Midbrain (tissue), 1 donor: ENCODE data around the gene MYO9B.
"Not testable (repeated sequence)": the region's sequence is repeated elsewhere in the genome, so short reads cannot be mapped to it uniquely, and the experiment has no call there.

Experiments used
- DNase-seq: peaks from one replicate; lab custom pipeline; 2025; lab: John Stamatoyannopoulos, UW

MYO9B gene

GRCh38 chr19:17180997-17181702 lies 105.6 kb downstream of the MYO9B start:
- DNase-seq = no peak

- no peak for DNase-seq
Measured at GRCh38 chr19:17183271-17183761, 107.7 kb downstream of the MYO9B start.

DNA sequence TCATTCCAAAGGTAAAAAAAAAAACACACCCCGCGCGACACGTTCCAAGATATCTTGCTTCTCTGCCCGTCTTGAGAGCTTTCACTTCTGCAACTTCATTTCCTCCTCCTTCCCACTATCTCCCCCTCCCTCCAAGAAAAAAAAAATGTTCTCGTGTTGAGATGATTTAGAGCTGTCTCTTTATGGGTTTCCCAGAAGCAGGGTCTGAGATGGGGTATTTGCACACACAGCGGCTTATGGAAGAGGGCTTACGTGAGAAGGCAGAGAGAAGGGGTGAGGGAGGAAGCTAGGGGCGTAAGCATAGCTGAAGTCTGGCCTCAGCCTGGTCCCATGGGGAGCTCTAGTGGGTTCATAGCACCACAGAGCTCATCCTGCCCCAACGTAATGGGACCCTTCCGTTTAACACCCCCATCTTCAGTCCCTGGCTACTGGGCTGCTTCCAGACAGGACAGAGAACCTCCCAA lies 108.3 kb downstream of the MYO9B start:
- no peak for DNase-seq

DNA sequence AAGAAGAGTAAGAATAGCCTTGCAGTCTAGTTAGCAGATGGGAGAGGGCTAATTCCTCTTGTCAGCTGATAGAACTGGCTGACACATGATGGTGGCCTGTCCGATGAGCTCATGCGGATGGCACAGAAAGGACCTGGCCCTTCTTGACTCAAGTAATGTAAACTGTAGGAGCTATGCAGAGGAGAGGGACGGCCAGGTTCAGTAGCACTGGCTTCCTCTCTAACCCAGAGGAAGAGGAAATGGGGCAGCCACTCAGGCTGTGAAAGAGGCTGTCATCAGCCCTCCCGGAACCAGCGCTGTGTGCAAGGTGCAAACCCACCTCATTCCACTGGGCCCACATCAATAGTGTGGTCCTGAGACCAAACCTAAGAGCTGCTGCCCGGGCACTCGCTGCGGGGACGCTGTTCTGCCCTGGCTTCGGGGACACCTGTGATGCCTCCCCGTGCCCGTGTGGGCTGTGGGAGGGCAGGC lies 108.8 kb downstream of the MYO9B start:
- DNase-seq = no peak

DNA sequence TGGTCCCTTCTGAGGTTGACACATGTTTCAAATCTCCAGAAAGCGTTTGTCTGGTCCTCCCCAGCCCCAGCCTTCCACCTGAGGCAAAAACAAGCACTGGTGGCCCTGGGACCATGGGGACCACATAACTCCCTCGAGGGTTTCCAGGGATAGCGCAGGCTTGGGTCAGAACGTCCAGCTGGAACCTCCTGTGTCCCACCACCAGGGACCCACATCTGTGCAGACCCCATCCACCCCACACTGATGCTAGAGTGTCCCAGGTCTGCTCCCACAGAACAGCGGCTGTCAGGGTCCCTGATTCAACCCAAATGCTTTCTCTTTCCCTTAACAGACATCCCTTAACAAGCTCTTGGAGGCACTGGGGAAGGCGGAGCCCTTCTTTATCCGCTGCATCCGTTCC lies 110.0 kb downstream of the MYO9B start:
- no peak for DNase-seq

DNA sequence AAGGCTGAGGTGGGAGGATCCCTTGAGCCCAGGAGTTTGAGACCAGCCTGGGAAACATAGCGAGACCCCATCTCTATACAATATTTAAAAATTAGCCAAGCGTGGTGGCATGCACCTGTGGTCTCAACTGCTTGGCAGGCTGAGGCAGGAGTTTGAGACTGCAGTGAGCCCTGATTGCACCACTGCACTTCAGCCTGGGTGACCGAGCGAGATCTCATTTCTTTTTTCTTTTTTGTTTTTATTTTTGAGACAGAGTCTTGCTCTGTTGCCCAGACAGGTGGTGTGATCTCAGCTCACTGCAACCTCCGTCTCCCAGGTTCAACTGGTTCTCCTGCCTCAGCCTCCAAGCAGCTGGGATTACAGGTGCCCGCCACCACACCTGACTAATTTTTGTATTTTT lies 116.2 kb downstream of the MYO9B start:
- not testable (repeated sequence) for DNase-seq

- DNase-seq = no peak
Measured at GRCh38 chr19:17192751-17193150, 117.2 kb downstream of the MYO9B start.

DNA sequence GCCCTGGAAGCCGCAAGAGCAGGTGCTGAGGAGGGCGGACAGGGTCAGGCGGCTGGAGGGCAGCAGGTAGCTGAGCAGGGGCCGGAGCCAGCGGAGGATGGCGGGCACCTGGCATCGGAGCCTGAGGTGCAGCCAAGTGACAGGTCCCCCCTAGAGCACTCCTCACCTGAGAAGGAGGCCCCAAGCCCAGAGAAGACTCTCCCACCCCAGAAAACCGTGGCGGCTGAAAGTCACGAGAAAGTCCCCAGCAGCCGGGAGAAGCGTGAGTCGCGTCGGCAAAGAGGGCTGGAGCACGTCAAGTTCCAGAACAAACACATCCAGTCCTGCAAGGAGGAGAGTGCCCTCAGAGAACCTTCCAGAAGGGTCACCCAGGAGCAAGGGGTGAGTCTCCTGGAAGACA lies 119.0 kb downstream of the MYO9B start:
- no peak for DNase-seq

DNA sequence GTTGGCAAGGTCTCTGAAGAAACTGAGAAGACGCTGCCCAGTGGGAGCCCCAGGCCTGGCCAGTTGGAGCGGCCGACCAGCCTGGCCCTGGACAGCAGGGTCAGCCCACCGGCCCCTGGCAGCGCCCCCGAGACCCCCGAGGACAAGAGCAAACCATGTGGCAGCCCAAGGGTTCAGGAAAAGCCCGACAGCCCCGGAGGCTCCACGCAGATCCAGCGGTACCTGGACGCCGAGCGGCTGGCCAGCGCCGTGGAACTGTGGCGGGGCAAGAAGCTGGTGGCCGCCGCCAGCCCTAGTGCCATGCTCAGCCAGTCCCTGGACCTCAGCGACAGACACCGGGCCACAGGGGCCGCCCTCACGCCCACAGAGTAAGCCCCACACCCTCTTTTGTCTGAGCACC lies 119.5 kb downstream of the MYO9B start:
- DNase-seq = no peak

GRCh38 chr19:17196610-17197009 lies 121.0 kb downstream of the MYO9B start:
- DNase-seq = no peak

- no peak for DNase-seq
Measured at GRCh38 chr19:17197666-17198065, 122.1 kb downstream of the MYO9B start.

DNA sequence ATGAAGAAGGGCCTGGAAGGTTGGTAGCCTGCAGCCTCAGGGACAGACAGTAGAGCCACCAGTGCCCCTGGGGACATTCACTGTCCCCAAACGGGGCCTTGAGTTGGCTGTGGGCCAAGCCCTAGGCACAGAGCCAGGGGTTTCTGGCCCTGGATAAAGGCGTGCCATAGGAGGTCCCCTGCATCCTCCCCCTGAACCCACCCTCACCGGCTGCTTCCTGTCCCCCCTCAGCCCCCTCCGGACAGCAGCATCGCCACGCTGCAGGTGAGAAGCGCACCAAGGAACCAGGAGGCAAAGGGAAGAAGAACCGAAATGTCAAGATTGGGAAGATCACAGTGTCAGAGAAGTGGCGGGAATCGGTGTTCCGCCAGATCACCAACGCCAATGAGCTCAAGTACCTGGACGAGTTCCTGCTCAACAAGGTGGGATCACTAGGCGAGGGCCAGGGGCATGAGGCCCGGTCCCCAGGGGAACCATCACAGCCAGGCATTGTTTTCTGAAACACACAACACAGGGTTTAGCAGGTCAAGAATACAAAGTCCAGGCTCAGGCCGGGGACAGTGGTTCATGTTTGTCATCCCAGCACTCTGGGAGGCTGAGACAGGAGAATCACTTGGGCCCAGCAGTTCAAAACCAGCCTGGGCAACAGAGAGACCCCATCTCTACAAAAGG lies 125.0 kb downstream of the MYO9B start:
- DNase-seq = no peak

- DNase-seq = no peak
Measured at GRCh38 chr19:17202249-17202648, 126.7 kb downstream of the MYO9B start.

DNA sequence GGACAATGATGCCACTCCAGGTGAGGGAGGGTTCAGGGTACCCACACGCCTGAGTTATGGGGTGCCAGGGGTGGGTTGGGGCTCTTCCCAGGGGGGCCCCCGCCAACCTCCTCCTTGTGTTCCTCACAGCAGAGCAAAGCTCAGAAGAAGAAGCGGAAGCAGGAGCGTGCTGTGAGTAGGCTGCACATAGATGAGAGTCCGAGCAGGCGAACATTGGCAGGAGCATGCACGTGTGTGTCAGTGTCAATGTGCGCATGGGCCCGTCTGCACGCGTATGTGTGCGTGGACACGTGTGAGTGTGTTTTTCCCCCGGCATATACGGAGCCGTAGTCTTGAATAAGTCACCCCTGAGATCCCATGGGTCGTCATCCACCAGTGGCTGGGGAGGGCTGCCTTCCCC lies 127.1 kb downstream of the MYO9B start:
- DNase-seq = no peak

DNA sequence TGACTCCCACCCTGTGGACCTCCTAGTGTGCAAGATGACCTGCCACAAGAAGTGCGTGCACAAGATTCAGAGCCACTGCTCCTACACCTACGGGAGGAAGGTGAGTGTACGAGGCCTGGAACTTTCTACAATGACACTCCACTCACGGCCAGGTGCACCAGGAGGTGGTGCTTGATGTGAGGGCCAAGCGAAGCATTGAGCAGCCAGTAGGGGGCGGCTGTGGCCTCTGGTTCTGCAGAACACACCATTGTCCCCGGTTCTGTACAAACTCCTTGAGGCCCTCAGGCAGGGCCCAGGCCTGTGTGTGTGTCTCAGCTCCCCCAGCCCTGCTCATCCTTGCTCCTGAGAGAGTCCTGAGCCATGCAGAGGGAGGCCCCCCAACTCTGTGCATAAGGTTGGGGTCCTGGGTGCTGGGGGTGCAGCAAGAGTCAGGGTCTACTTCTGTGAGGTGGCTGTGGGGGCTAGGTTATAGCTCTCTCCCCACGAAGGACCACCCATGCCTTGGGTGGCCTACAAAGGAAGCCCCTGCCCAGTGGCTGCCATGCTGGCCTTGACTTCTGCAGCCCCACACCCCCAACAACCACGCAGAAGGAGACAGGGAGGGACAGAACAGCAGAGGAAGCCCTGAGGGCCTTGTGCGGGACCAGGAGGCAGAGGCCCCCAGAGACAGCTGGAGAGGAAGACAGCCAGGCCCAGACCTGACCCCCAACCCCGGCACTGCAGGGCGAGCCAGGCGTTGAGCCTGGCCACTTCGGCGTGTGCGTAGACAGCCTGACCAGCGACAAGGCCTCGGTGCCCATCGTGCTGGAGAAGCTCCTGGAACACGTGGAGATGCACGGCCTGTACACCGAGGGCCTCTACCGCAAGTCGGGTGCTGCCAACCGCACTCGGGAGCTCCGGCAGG lies 129.9 kb downstream of the MYO9B start:
- peak; percentile 8 for DNase-seq

DNA sequence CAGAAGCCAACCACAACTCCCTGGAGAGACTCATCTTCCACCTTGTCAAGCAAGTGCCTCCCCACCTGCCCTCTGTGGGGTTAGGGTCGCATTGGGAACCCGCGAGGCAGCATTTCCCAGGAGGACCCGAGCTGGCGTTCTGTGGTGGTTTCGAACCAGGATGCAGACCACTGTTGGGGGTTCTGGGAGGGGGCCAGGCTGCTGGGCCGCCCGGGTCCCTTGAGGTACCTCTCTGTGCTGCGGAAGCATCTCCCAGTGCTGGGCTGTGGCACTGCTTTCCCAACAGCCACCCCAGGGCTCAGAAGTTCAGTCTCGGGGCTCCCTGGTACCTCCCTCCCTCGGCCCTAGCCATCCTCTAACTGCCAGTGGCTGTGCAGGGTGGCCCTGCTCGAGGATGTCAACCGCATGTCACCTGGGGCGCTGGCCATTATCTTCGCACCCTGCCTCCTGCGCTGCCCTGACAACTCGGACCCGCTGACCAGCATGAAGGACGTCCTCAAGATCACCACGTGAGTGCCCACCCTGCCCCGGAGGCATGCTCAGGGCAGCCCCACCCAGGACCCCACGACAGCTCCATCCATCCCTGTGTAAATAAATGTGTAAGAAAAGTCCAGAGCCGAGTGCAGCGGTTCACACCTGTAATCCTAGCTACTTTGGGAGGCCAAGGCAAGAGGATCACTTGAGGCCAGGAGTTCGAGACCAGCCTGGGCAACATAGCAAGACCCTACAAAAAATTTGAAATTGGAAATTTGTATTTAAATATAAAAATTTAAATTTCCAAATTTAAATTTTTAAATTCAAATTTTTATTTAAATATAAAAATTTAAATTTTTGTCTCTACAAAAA lies 131.4 kb downstream of the MYO9B start:
- no peak for DNase-seq

DNA sequence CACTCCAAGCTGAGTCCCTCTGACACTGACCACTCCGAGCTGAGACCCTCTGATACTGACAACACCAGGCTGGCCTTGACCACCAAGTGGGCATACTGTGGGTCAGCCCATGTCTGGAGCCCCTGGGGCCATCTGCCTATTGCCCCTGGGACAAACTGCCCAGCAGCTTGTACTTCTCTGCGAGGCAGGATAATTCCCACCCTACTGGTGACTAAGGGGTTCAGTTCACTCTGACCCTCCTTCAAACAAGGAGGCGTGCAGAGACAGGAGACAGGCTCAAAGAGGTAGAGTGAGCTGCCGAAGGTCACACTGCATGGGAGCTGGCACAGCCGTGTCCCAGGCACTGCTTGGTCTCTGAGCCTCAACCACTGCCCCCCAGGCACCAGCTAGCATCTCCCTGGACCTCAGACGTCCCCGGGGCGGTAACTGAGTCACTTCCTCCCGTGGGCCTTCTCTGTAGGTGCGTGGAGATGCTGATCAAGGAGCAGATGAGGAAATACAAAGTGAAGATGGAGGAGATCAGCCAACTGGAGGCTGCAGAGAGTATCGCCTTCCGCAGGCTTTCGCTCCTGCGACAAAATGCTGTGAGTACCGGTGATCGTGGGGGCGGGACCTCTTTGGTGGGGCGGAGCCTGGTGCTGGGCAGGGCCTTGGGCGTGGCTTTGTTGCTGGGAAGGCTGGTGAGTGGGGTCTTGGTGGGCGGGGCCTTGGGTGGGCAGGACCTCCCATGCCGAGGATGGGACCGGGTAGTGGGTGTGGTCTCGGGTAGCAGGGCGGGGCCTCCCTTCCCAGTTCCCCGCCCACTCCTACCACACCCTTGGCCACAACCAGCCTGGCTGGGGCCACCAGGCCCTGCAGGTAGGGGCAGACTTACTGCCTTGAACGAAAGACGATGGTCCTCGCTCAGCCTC lies 133.8 kb downstream of the MYO9B start:
- DNase-seq = no peak

GRCh38 chr19:17210296-17210695 lies 134.7 kb downstream of the MYO9B start:
- no peak for DNase-seq

DNA sequence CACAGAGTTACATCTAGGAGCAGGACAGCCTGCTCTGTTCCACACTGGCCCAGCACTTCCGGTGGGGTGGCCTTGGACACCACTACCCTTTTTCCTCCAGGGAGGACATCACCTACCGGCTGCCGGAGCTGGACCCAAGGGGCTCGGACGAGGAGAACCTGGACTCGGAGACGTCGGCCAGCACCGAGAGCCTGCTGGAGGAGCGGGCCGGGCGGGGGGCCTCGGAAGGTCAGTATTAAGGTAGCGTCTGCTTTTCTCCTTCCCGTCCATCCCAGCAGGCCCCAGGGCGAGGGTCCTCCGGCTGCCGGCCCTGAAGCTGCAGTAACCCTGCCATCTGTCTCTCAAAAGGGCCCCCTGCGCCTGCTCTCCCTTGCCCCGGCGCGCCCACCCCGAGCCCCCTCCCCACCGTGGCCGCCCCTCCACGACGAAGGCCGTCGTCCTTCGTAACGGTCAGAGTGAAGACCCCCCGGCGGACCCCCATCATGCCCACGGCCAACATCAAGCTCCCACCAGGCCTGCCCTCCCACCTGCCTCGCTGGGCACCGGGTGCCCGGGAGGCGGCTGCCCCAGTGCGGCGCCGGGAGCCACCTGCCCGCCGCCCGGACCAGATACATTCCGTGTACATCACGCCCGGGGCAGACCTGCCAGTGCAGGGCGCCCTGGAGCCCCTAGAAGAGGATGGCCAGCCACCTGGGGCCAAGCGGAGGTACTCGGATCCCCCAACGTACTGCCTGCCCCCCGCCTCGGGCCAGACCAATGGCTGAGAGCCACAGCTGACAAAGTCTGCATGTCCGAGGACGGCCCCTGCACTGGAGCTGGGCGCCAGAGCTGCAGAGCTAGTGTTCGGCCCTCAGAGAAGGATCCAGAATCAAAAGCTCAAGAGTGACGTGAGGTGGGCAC lies 136.2 kb downstream of the MYO9B start:
- DNase-seq = no peak
